Heart right ventricle (tissue), 16 donors: ENCODE results near the gene CDC42EP2. TPM values are rescaled to one million over a fixed set of nuclear protein-coding genes. Genes with fewer than 3 reads are reported as not detected.

Experiments
- ATAC-seq, 8 donors: fragments of 200-7000 bp; cut with Tn5 transposase; one replicate each; pipeline ENCODE4 v1.9.1; 2020; ENCODE audit warnings: mild to moderate bottlenecking in 8 of 8, moderate library complexity in 8 of 8, moderate number of reproducible peaks in 1 of 8
- DNase-seq, 2 donors: peaks; one replicate each; pipeline ENCODE4 v3.0.0-alpha.2; 2020
- H3K27ac ChIP-seq, 10 donors: fragments of 200-600 bp; sonication (generic) in 2 of 10; one replicate each; pipeline versions ENCODE4 v1.5.0 to v1.8.0; 2020 to 2022; ENCODE audit warnings: mild to moderate bottlenecking in 3 of 10
- H3K27me3 ChIP-seq, 7 donors: fragments of 200-600 bp; one replicate each; pipeline ENCODE4 v1.8.0; 2021 to 2022; ENCODE audit warnings: mild to moderate bottlenecking in 2 of 7
- H3K36me3 ChIP-seq, 9 donors: fragments of 200-600 bp; sonication (generic) in 1 of 9; one replicate each; pipeline versions ENCODE4 v1.5.0 to v1.8.0; 2020 to 2022; ENCODE audit warnings: mild to moderate bottlenecking in 2 of 9
- H3K4me1 ChIP-seq, 9 donors: fragments of 200-600 bp; sonication (generic) in 1 of 9; one replicate each; pipeline versions ENCODE4 v1.5.0 to v1.8.0; 2020 to 2022; ENCODE audit warnings: mild to moderate bottlenecking in 4 of 9
- H3K4me3 ChIP-seq, 10 donors: fragments of 200-600 bp; sonication (generic) in 2 of 10; one replicate each; pipeline versions ENCODE4 v1.5.0 to v1.8.0; 2020 to 2022; ENCODE audit warnings: mild to moderate bottlenecking in 7 of 10, moderate library complexity in 2 of 10
- H3K9me3 ChIP-seq, 11 donors: fragments of 200-600 bp in 10 of 11; sonication (generic) in 2 of 11; one replicate each; pipeline versions ENCODE4 v1.5.0 to v1.8.0; 2013 to 2022; ENCODE audit warnings: mild to moderate bottlenecking in 2 of 11, control low read depth in 1 of 11, moderate library complexity in 1 of 11
- CTCF ChIP-seq, 9 donors: fragments of 200-600 bp; sonication (generic) in 2 of 9; IDR thresholded peaks; one replicate each; pipeline versions ENCODE4 v1.5.0 to v1.8.0; 2021 to 2022; ENCODE audit warnings: antibody characterized with exemption in 9 of 9, mild to moderate bottlenecking in 5 of 9, moderate library complexity in 1 of 9
- WGBS, 2 donors: extraction: QIAGEN DNeasy Blood & Tissue Kit; methylation state at CpG; one replicate each; pipeline ENCODE4 v1.1.7; 2013; ENCODE audit warnings: inconsistent platforms in 1 of 2; 5-methylcytosine and 5-hydroxymethylcytosine counted together
- intact Hi-C, 10 donors: fragments of 100-400 bp; cut with DNase I; formaldehyde crosslinking; loops; one replicate each; pipeline versions ENCODE4 v1.11.1 to v1.14.2; 2022
- polyA plus RNA-seq, 2 donors: library from polyadenylated mRNA; stranded (reverse); fragments of 200-250 nt; gene quantifications; one replicate each; pipeline ENCODE4 v1.2.3, GENCODE V29; 2013
- total RNA-seq, 10 donors: library from RNA; stranded (reverse); fragmentation: NEBNext Ultra II Directional in 3 of 10; extraction: Animal tissue kit (Norgen Biotek cat#: 25700) in 3 of 10; gene quantifications; one replicate each; pipeline versions ENCODE4 v1.2.1 to v1.2.4, GENCODE V29; 2021 to 2023
- donor health status: Arrhythmogenic right ventricular cardiomyopathy.
- donor health status: ischemic (EF 13 %, LVEDD 7.1; RV severe dilation, severe dysfunction).
- donor health status: healthy with polysubstance abuse.
- donor health status: DM: no; HTN: yes; CAD: no.
- donor health status: DM: no; HTN: no; CAD: no.
- donor health status: ischemic (EF 25% LVEDD 6.9; RV normal size, moderate dysfunction).
- donor health status: ischemic (EF 25% LVEDD 5.7; RV mildly dilated, moderate dysfunction).
- donor health status: healthy.
- donor health status: DM: yes; HTN: yes; CAD: no.
- donor health status: Ischemic cardiomyopathy.
- donor health status: ischemic (EF 35%, LVEDD 5.7; RV mildly dilated, moderate dysfunction).
- donor health status: nonischemic (EF 11% LVEDD 7.7; RV severe dilation, severe dysfunction).
- donor health status: DM: yes; HTN: yes; CAD: no.
- donor health status: PGD.
- donor health status: ischemic (EF 29% LVEDD 5.4; RV normal size, mild dysfunction).
- donor health status: nonischemic (EF 23%, LVEDD 6.1; RV moderate dilation, normal function).

Gene CDC42EP2
- total and polyA plus RNA-seq, 12 donors: 3.9 to 21.9 (median 9.9) TPM

- peak; percentile 85 to 97 (median 94) for ATAC-seq
- WGBS, 2 donors: 1% methylated on average over 63 to 79 of the region's 79 CpGs
- H3K4me1 ChIP-seq: peaks cover 15 to 42% (median 28%) of the 10 kb centered on the region in 9 donors
- no peaks in the 10 kb centered on the region for H3K9me3 ChIP-seq
- intact Hi-C loops: no loop called here
- H3K27ac ChIP-seq: peak within 1 kb of the TSS in 9 of 10 donors; percentile 10 to 71 (median 55)
- peaks cover 0 to 41% (median 31%) of the 10 kb centered on the region in 9 donors for H3K36me3 ChIP-seq
- peak in 3 of 9 donors; percentile 21 to 24 (median 21) for TF ChIP-seq CTCF (IDR thresholded peaks at IDR 0.05)
- H3K27me3 ChIP-seq: peaks cover 0 to 16% (median 0%) of the 10 kb centered on the region in 7 donors
- peak within 1 kb of the TSS; percentile 49 to 83 (median 72) for H3K4me3 ChIP-seq
- peak; percentile 98 for DNase-seq
These were observed 39.8 kb downstream of the CDC42EP2 start, which contains the start of gene TIGD3 for GRCh38 chr11:65354265-65355012. TIGD3 (plus strand) TSS chr11:65354751; CDS start chr11:65355809, 1,058 bp downstream.

GRCh38 chr11:65355013-65355775 is 40.5 kb downstream of the CDC42EP2 start:
- Histone ChIP-seq H3K9me3 (no peaks in the 10 kb centered on the region), H3K4me3 (peak overlapping the region; percentile 49 to 83 (median 72)), H3K36me3 (peaks cover 0 to 33% (median 25%) of the 10 kb centered on the region in 9 donors), H3K27ac (peak overlapping the region in 7 of 10 donors; percentile 28 to 71 (median 48)), H3K27me3 (peaks cover 0 to 16% (median 0%) of the 10 kb centered on the region in 7 donors), H3K4me1 (peaks cover 15 to 42% (median 28%) of the 10 kb centered on the region in 9 donors)
- intact Hi-C loops: no loop called here
- DNase-seq: peak; percentile 31 to 38
- 1% methylated on average over 36 to 46 of the region's 47 CpGs for WGBS, 2 donors
- ATAC-seq: peak in 4 of 8 donors; percentile 1 to 16 (median 4)
- TF ChIP-seq CTCF (IDR thresholded peaks at IDR 0.05): no peak

GRCh38 chr11:65355776-65356393 is 41.2 kb downstream of the CDC42EP2 start:
- H3K36me3 ChIP-seq: peaks cover 0 to 26% (median 18%) of the 10 kb centered on the region in 9 donors
- H3K4me3 ChIP-seq: peak overlapping the region in 9 of 10 donors; percentile 62 to 83 (median 74)
- intact Hi-C loops: no loop called here
- WGBS, 2 donors: 31 to 35% methylated on average over 35 of the region's 35 CpGs
- H3K27me3 ChIP-seq: peaks cover 0 to 16% (median 0%) of the 10 kb centered on the region in 7 donors
- TF ChIP-seq CTCF (IDR thresholded peaks at IDR 0.05): no peak
- no peaks in the 10 kb centered on the region for H3K9me3 ChIP-seq
- H3K4me1 ChIP-seq: peaks cover 15 to 42% (median 28%) of the 10 kb centered on the region in 9 donors
- ATAC-seq: peak in 4 of 8 donors; percentile 1 to 23 (median 14)
- H3K27ac ChIP-seq: peak overlapping the region in 1 of 10 donors; percentile 12
- DNase-seq: peak in 1 of 2 donors; percentile 52
